Fibroblast of skin of scalp (primary cell): ENCODE results near the gene CHIT1.

Source experiments
- DNase-seq: peaks from one replicate; pipeline ENCODE4 v3.0.0-alpha.2; 2013

CHIT1 gene

GRCh38 chr1:203216274-203217138 is 13.0 kb downstream of the CHIT1 start:
- peak; percentile 63 for DNase-seq

GRCh38 chr1:203215573-203215972 is 13.9 kb downstream of the CHIT1 start:
- DNase-seq: no peak

GRCh38 chr1:203214871-203215270 is 14.6 kb downstream of the CHIT1 start:
- DNase-seq: no peak

GRCh38 chr1:203213126-203213525 is 16.3 kb downstream of the CHIT1 start:
- no peak for DNase-seq

- DNase-seq: no peak
Measured at GRCh38 chr1:203211812-203212211, 17.7 kb downstream of the CHIT1 start.

GRCh38 chr1:203210988-203211387 is 18.5 kb downstream of the CHIT1 start:
- no peak for DNase-seq

GRCh38 chr1:203210350-203210749 is 19.1 kb downstream of the CHIT1 start:
- no peak for DNase-seq

- no peak for DNase-seq
Measured at GRCh38 chr1:203208181-203208580, 21.3 kb downstream of the CHIT1 start.

- no peak for DNase-seq
Measured at GRCh38 chr1:203207751-203208150, 21.7 kb downstream of the CHIT1 start.

GRCh38 chr1:203206129-203206687 is 23.3 kb downstream of the CHIT1 start:
- peak; percentile 27 for DNase-seq

- DNase-seq: no peak
Measured at GRCh38 chr1:203204756-203205155, 24.7 kb downstream of the CHIT1 start.

GRCh38 chr1:203202431-203203245 is 26.8 kb downstream of the CHIT1 start:
- peak; percentile 39 for DNase-seq

- DNase-seq: no peak
Measured at GRCh38 chr1:203201516-203202205, 27.8 kb downstream of the CHIT1 start.

- no peak for DNase-seq
Measured at GRCh38 chr1:203200916-203201315, 28.6 kb downstream of the CHIT1 start.

- DNase-seq: no peak
Measured at GRCh38 chr1:203199816-203200571, 29.5 kb downstream of the CHIT1 start.

GRCh38 chr1:203199481-203199815 is 30.0 kb downstream of the CHIT1 start:
- no peak for DNase-seq

- no peak for DNase-seq
Measured at GRCh38 chr1:203199002-203199401, 30.5 kb downstream of the CHIT1 start.

GRCh38 chr1:203197625-203198024 is 31.8 kb downstream of the CHIT1 start:
- DNase-seq: peak; percentile 77

GRCh38 chr1:203196371-203196770 is 33.1 kb downstream of the CHIT1 start:
- DNase-seq: no peak

GRCh38 chr1:203190949-203191348 is 38.5 kb downstream of the CHIT1 start:
- DNase-seq: no peak

- no peak for DNase-seq
Measured at GRCh38 chr1:203189951-203190352, 39.5 kb downstream of the CHIT1 start.

GRCh38 chr1:203188686-203189232 is 40.7 kb downstream of the CHIT1 start:
- no peak for DNase-seq
